HepG2 (cell line): Measurements from ENCODE around the gene GAS2L2. TPM values are rescaled to one million over a fixed set of nuclear protein-coding genes. Genes with fewer than 3 reads are reported as not detected.

Experiments
- ATAC-seq: fragments of 200-7000 bp; cut with Tn5 transposase; 3 replicates; pipeline ENCODE4 v1.9.1; 2020; ENCODE audit warnings: mild to moderate bottlenecking, moderate library complexity
- BruUV-seq: library from RNA; stranded (reverse); fragments of 400-500 nt; replicated peaks from 2 replicates; lab custom pipeline; 2021; lab: Mats Ljungman, UMichigan
- CTCF ChIA-PET: fragments of 300-600 bp; formaldehyde crosslinking; extraction: SDS; loops from one replicate; lab custom pipeline; 2021; ENCODE audit warnings: low total read pairs, inconsistent platforms, low intra/inter-chr PET ratio; lab: Yijun Ruan, JAX
- POLR2A ChIA-PET: fragments of 350-600 bp; sonication (Branson Sonifier 250); formaldehyde crosslinking; loops from one replicate; lab custom pipeline; 2020; ENCODE audit warnings: antibody characterized with exemption, inconsistent platforms; lab: Yijun Ruan, JAX
- DNase-seq: peaks from one replicate; pipeline ENCODE4 v3.0.0-alpha.2; 2015; ENCODE audit warnings: low spot score
- FAIRE-seq: peaks from 3 replicates; lab custom pipeline; 2011; peaks lifted over from hg19 to GRCh38; lab: Jason Lieb, UNC
- H2AFZ ChIP-seq: one replicate; pipeline ENCODE4 v1.6.1; 2011; ENCODE audit warnings: low read length, inconsistent platforms
- H3K27ac ChIP-seq: fragments of 300-600 bp; 3 replicates; pipeline ENCODE4 v1.8.0; 2011; ENCODE audit warnings: mixed run types, mild to moderate bottlenecking, mixed read lengths, low read length, inconsistent platforms; ENCODE audit not compliant: insufficient read depth; ENCODE audit errors: extremely low read length
- H3K27me3 ChIP-seq, 2 experiments: fragments of 200-600 bp in 1 of 2; 2 replicates in 1 of 2; 3 replicates in 1 of 2; pipeline versions ENCODE4 v1.6.0 to v1.8.0; 2011; ENCODE audit warnings: low read length in 2 of 2, mild to moderate bottlenecking in 2 of 2, moderate library complexity in 2 of 2, inconsistent platforms in 1 of 2; ENCODE audit not compliant: insufficient read depth in 2 of 2, control insufficient read depth in 1 of 2
- H3K36me3 ChIP-seq, 2 experiments: fragments of 200-600 bp in 1 of 2; replicated peaks in 1 of 2; 2 replicates in 1 of 2; 3 replicates in 1 of 2; pipeline versions ENCODE4 v1.5.1 to v1.8.0; 2011; ENCODE audit warnings: low read length in 2 of 2, inconsistent platforms in 1 of 2; ENCODE audit not compliant: insufficient read depth in 2 of 2, control insufficient read depth in 1 of 2
- H3K4me1 ChIP-seq: 2 replicates; pipeline ENCODE4 v1.5.1; 2012; ENCODE audit warnings: low read length, inconsistent platforms; ENCODE audit not compliant: insufficient read depth
- H3K4me2 ChIP-seq: 2 replicates; pipeline ENCODE4 v1.6.0; 2011; ENCODE audit warnings: low read depth, low read length, inconsistent platforms
- H3K4me3 ChIP-seq, 3 experiments: fragments of 200-600 bp in 1 of 3; sonication (generic), shearing (Covaris generic) in 1 of 3; replicated peaks in 1 of 3; 2 replicates each; pipeline ENCODE4 v1.5.1; 2011 to 2016; ENCODE audit warnings: low read length in 3 of 3, inconsistent platforms in 2 of 3, low read depth in 2 of 3, mild to moderate bottlenecking in 2 of 3, control low read depth in 1 of 3, mixed read lengths in 1 of 3; ENCODE audit not compliant: insufficient read depth in 1 of 3
- H3K79me2 ChIP-seq: one replicate; pipeline ENCODE4 v1.6.1; 2011; ENCODE audit warnings: low read length, inconsistent platforms; ENCODE audit not compliant: insufficient read depth
- H3K9ac ChIP-seq: 2 replicates; pipeline ENCODE4 v1.6.0; 2011; ENCODE audit warnings: mild to moderate bottlenecking, low read depth, low read length, inconsistent platforms; ENCODE audit not compliant: insufficient read depth
- H3K9me3 ChIP-seq: 2 replicates; pipeline ENCODE4 v1.5.1; 2012; ENCODE audit warnings: mild to moderate bottlenecking, low read length
- H4K20me1 ChIP-seq: 2 replicates; pipeline ENCODE4 v1.6.0; 2011; ENCODE audit warnings: inconsistent platforms, mild to moderate bottlenecking, low read length, moderate library complexity; ENCODE audit not compliant: insufficient read depth
- HOXA9 ChIP-seq: sonication (generic); formaldehyde crosslinking; IDR thresholded peaks from 2 replicates; pipeline ENCODE4 v1.8.1; 2022; ENCODE audit warnings: missing genetic modification reagents, mild to moderate bottlenecking, moderate library complexity, borderline replicate concordance
- JARID2 ChIP-seq: sonication (generic); formaldehyde crosslinking; IDR thresholded peaks from 2 replicates; pipeline ENCODE4 v1.8.1; 2023; ENCODE audit warnings: missing genetic modification reagents, inconsistent platforms; ENCODE audit not compliant: insufficient replicate concordance
- NR3C1 ChIP-seq: sonication (generic); formaldehyde crosslinking; IDR thresholded peaks from 2 replicates; pipeline ENCODE4 v1.4.0; 2020; ENCODE audit warnings: missing genetic modification reagents
- WGBS: methylation state at CpG from one replicate; pipeline ENCODE4 v1.1.6; 2017; ENCODE audit warnings: low lambda C conversion rate; 5-methylcytosine and 5-hydroxymethylcytosine counted together
- in situ Hi-C: cut with HindIII; loops from 2 replicates; pipeline ENCODE4 v1.10.0; 2017; ENCODE audit warnings: low pct_unique_long_range_greater_than_20kb; ENCODE audit not compliant: extremely low pct_ligation_motif_present
- intact Hi-C: fragments of 100-400 bp; cut with micrococcal nuclease; formaldehyde crosslinking; loops from one replicate; pipeline ENCODE4 v1.10.0; 2022; ENCODE audit not compliant: unreplicated experiment
- polyA plus RNA-seq, 8 experiments: library from polyadenylated mRNA; depleted of rRNA in 3 of 8; stranded (reverse) in 7 of 8; unstranded in 1 of 8; fragments of >200 nt; fragmentation: Illumina TruSeq in 4 of 8; extraction: Trizol in 4 of 8; gene quantifications; 2 replicates each; pipeline versions ENCODE4 v1.2.1 to v1.2.3, GENCODE V29; 2011 to 2016; ENCODE audit warnings: low read depth in 4 of 8, missing spikeins in 1 of 8, mixed read lengths in 1 of 8; ENCODE audit not compliant: insufficient read depth in 1 of 8
- total RNA-seq, 5 experiments: library from RNA; depleted of rRNA; stranded (reverse); fragments of >200 nt; fragmentation: Illumina TruSeq; extraction: Trizol; gene quantifications; 2 replicates each; pipeline ENCODE4 v1.2.3, GENCODE V29; 2016; ENCODE audit warnings: low read depth in 1 of 5
- TF ChIP-seq, protein P1 (sequence below), 2 experiments: sonication (generic) in 1 of 2; formaldehyde crosslinking in 1 of 2; IDR thresholded peaks; 2 replicates each; pipeline versions ENCODE4 v1.6.1 to v1.9.0; 2014 to 2022; ENCODE audit warnings: antibody characterized with exemption in 1 of 2, borderline replicate concordance in 1 of 2, inconsistent platforms in 1 of 2, low read depth in 1 of 2, missing genetic modification reagents in 1 of 2

GAS2L2 gene
- total and polyA plus RNA-seq, 2 of the 13 experiments (the other 11 are each of a cell fraction or from before 2014, with no cell fraction given): not detected

DNA sequence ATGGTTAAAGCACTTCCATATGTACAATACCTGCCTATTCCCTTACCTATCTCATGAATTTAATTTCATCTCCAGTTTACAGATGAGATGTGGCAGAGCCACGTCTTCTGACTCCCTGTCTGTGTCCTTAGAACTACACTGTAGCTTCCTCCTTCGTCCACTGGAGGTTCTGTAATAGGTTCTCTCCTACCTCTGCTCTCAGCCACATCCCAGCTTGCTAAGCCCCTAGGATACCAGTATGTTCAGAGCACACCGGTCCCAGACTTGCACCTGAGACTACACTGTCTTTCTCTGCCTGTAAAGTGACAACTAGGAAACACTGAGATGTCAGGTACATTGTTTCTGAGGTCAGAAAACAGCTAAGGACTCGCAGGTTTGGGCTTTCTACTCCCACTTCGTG, 25.4 kb downstream of the GAS2L2 start:
- DNase-seq (no peak), FAIRE-seq (no peak)
- no peaks in the 10 kb centered on the region for H3K27me3 ChIP-seq
- BruUV-seq: no TSS peak
- in situ Hi-C loops (loop anchor here (25.0 kb wide), 1 partner anchor 415 kb away; no protein-coding TSS in a partner anchor), intact Hi-C loops (no loop called here)
- no peaks in the 10 kb centered on the region for H4K20me1 ChIP-seq
- H2AFZ ChIP-seq: no peak overlapping the region
- no peak overlapping the region for H3K27ac ChIP-seq
- no peak overlapping the region for H3K9ac ChIP-seq
- WGBS: 92% methylated on average over 5 of the region's 5 CpGs
- TF ChIP-seq, protein P1, sequence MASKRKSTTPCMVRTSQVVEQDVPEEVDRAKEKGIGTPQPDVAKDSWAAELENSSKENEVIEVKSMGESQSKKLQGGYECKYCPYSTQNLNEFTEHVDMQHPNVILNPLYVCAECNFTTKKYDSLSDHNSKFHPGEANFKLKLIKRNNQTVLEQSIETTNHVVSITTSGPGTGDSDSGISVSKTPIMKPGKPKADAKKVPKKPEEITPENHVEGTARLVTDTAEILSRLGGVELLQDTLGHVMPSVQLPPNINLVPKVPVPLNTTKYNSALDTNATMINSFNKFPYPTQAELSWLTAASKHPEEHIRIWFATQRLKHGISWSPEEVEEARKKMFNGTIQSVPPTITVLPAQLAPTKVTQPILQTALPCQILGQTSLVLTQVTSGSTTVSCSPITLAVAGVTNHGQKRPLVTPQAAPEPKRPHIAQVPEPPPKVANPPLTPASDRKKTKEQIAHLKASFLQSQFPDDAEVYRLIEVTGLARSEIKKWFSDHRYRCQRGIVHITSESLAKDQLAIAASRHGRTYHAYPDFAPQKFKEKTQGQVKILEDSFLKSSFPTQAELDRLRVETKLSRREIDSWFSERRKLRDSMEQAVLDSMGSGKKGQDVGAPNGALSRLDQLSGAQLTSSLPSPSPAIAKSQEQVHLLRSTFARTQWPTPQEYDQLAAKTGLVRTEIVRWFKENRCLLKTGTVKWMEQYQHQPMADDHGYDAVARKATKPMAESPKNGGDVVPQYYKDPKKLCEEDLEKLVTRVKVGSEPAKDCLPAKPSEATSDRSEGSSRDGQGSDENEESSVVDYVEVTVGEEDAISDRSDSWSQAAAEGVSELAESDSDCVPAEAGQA (IDR thresholded peaks at IDR 0.05; ENCODE audit: low read depth): no peak
- TF ChIP-seq, protein P1 (CRISPR knock-in tag; IDR thresholded peaks at IDR 0.05; ENCODE audit: borderline replicate concordance): no peak
- TF ChIP-seq HOXA9: no peak
- no peak for TF ChIP-seq JARID2
- no peak for TF ChIP-seq NR3C1
- TF ChIP-seq, all 625 proteins: peak for 0
- H3K9me3 ChIP-seq: no peaks in the 10 kb centered on the region
- no peak for ATAC-seq
- ChIA-PET CTCF (no interaction called here), POLR2A (no interaction called here)
- peaks cover 33% of the 10 kb centered on the region for H3K4me1 ChIP-seq
- no peak overlapping the region for H3K4me2 ChIP-seq
- peaks cover 10 to 30% of the 10 kb centered on the region in 2 experiments; a peak in 4 of 5 replicates for H3K36me3 ChIP-seq
- H3K79me2 ChIP-seq: peaks cover 2% of the 10 kb centered on the region
- H3K4me3 ChIP-seq: no peak overlapping the region
